Heart right ventricle (tissue), 16 donors: ENCODE measurements around the gene CCDC43. TPM values are rescaled to one million over a fixed set of nuclear protein-coding genes. Genes with fewer than 3 reads are reported as not detected.
"Not testable (repeated sequence)": the region's sequence is repeated elsewhere in the genome, so short reads cannot be mapped to it uniquely, and the experiment has no call there.

Source experiments
- ATAC-seq, 8 donors: fragments of 200-7000 bp; cut with Tn5 transposase; one replicate each; pipeline ENCODE4 v1.9.1; 2020; ENCODE audit warnings: mild to moderate bottlenecking in 8 of 8, moderate library complexity in 8 of 8, moderate number of reproducible peaks in 1 of 8
- DNase-seq, 2 donors: peaks; one replicate each; pipeline ENCODE4 v3.0.0-alpha.2; 2020
- H3K27ac ChIP-seq, 10 donors: fragments of 200-600 bp; sonication (generic) in 2 of 10; one replicate each; pipeline versions ENCODE4 v1.5.0 to v1.8.0; 2020 to 2022; ENCODE audit warnings: mild to moderate bottlenecking in 3 of 10
- H3K27me3 ChIP-seq, 7 donors: fragments of 200-600 bp; one replicate each; pipeline ENCODE4 v1.8.0; 2021 to 2022; ENCODE audit warnings: mild to moderate bottlenecking in 2 of 7
- H3K36me3 ChIP-seq, 9 donors: fragments of 200-600 bp; sonication (generic) in 1 of 9; one replicate each; pipeline versions ENCODE4 v1.5.0 to v1.8.0; 2020 to 2022; ENCODE audit warnings: mild to moderate bottlenecking in 2 of 9
- H3K4me1 ChIP-seq, 9 donors: fragments of 200-600 bp; sonication (generic) in 1 of 9; one replicate each; pipeline versions ENCODE4 v1.5.0 to v1.8.0; 2020 to 2022; ENCODE audit warnings: mild to moderate bottlenecking in 4 of 9
- H3K4me3 ChIP-seq, 10 donors: fragments of 200-600 bp; sonication (generic) in 2 of 10; one replicate each; pipeline versions ENCODE4 v1.5.0 to v1.8.0; 2020 to 2022; ENCODE audit warnings: mild to moderate bottlenecking in 7 of 10, moderate library complexity in 2 of 10
- H3K9me3 ChIP-seq, 11 donors: fragments of 200-600 bp in 10 of 11; sonication (generic) in 2 of 11; one replicate each; pipeline versions ENCODE4 v1.5.0 to v1.8.0; 2013 to 2022; ENCODE audit warnings: mild to moderate bottlenecking in 2 of 11, control low read depth in 1 of 11, moderate library complexity in 1 of 11
- CTCF ChIP-seq, 9 donors: fragments of 200-600 bp; sonication (generic) in 2 of 9; IDR thresholded peaks; one replicate each; pipeline versions ENCODE4 v1.5.0 to v1.8.0; 2021 to 2022; ENCODE audit warnings: antibody characterized with exemption in 9 of 9, mild to moderate bottlenecking in 5 of 9, moderate library complexity in 1 of 9
- WGBS, 2 donors: extraction: QIAGEN DNeasy Blood & Tissue Kit; methylation state at CpG; one replicate each; pipeline ENCODE4 v1.1.7; 2013; ENCODE audit warnings: inconsistent platforms in 1 of 2; 5-methylcytosine and 5-hydroxymethylcytosine counted together
- intact Hi-C, 10 donors: fragments of 100-400 bp; cut with DNase I; formaldehyde crosslinking; loops; one replicate each; pipeline versions ENCODE4 v1.11.1 to v1.14.2; 2022
- polyA plus RNA-seq, 2 donors: library from polyadenylated mRNA; stranded (reverse); fragments of 200-250 nt; gene quantifications; one replicate each; pipeline ENCODE4 v1.2.3, GENCODE V29; 2013
- total RNA-seq, 10 donors: library from RNA; stranded (reverse); fragmentation: NEBNext Ultra II Directional in 3 of 10; extraction: Animal tissue kit (Norgen Biotek cat#: 25700) in 3 of 10; gene quantifications; one replicate each; pipeline versions ENCODE4 v1.2.1 to v1.2.4, GENCODE V29; 2021 to 2023
- donor health status: Arrhythmogenic right ventricular cardiomyopathy.
- donor health status: ischemic (EF 13 %, LVEDD 7.1; RV severe dilation, severe dysfunction).
- donor health status: healthy with polysubstance abuse.
- donor health status: DM: no; HTN: yes; CAD: no.
- donor health status: DM: no; HTN: no; CAD: no.
- donor health status: ischemic (EF 25% LVEDD 6.9; RV normal size, moderate dysfunction).
- donor health status: ischemic (EF 25% LVEDD 5.7; RV mildly dilated, moderate dysfunction).
- donor health status: healthy.
- donor health status: DM: yes; HTN: yes; CAD: no.
- donor health status: Ischemic cardiomyopathy.
- donor health status: ischemic (EF 35%, LVEDD 5.7; RV mildly dilated, moderate dysfunction).
- donor health status: nonischemic (EF 11% LVEDD 7.7; RV severe dilation, severe dysfunction).
- donor health status: DM: yes; HTN: yes; CAD: no.
- donor health status: PGD.
- donor health status: ischemic (EF 29% LVEDD 5.4; RV normal size, mild dysfunction).
- donor health status: nonischemic (EF 23%, LVEDD 6.1; RV moderate dilation, normal function).

The CCDC43 gene
- total and polyA plus RNA-seq, 12 donors = 14.4 to 35.3 (median 28.9) TPM

DNA sequence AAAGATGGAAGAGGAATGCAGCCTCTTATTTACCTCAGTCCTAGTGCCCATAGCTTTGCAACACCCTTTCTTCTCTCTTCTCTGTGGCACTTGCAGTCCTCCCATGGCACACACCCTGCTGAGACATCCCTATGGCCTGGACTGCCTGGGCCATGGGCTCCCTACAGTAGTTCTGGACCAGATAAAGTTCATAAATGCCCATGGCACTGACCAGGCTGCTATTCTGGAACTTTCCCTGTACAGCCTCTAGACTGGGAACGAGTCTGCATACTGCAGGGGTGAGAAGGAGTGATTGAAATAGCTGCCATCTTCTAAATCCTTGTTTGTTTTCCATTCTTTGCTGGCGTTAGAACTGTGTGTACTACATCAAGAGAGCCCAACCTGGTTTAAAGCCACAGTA lies 44.7 kb upstream of the CCDC43 start:
- 78 to 83% methylated on average over 2 of the region's 2 CpGs for WGBS, 2 donors
- no peaks in the 10 kb centered on the region for H3K4me1 ChIP-seq
- TF ChIP-seq CTCF (IDR thresholded peaks at IDR 0.05) = no peak
- peak in 3 of 8 donors; percentile 24 to 67 (median 33) for ATAC-seq
- no peak for DNase-seq
- no peaks in the 10 kb centered on the region for H3K27me3 ChIP-seq
- H3K4me3 ChIP-seq = no peak overlapping the region
- H3K27ac ChIP-seq = no peak overlapping the region
- H3K9me3 ChIP-seq = no peaks in the 10 kb centered on the region
- peaks cover 0 to 58% (median 13%) of the 10 kb centered on the region in 9 donors for H3K36me3 ChIP-seq
- intact Hi-C loops = no loop called here

- Histone ChIP-seq H3K4me1 (no peaks in the 10 kb centered on the region), H3K27me3 (no peaks in the 10 kb centered on the region), H3K27ac (no peak overlapping the region), H3K9me3 (no peaks in the 10 kb centered on the region), H3K4me3 (no peak overlapping the region), H3K36me3 (peaks cover 0 to 57% (median 13%) of the 10 kb centered on the region in 9 donors)
- DNase-seq = no peak
- TF ChIP-seq CTCF (IDR thresholded peaks at IDR 0.05) = peak in 7 of 9 donors; percentile 8 to 50 (median 28)
- peak in 5 of 8 donors; percentile 34 to 76 (median 46) for ATAC-seq
- intact Hi-C loops = no loop called here
- 66 to 70% methylated on average over 5 of the region's 5 CpGs for WGBS, 2 donors
Observed at GRCh38 chr17:44733753-44734152, 44.2 kb upstream of the CCDC43 start.

DNA sequence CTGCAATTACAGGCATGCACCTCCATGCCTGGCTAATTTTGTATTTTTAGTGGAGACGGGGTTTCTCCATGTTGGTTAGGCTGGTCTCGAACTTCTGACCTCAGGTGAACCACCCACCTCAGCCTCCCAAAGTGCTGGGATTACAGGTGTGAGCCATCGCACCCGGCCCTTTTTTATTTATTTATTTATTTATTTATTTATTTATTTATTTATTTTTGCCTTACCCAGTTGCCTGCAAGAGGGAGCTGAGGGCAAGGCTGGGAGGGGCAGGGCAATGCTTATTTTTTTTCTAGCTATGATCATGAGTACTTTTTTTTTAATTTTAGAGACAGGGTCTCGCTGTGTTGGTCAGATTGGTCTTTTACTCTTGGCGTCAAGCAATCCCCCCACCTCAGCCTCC lies 36.5 kb upstream of the CCDC43 start:
- H3K36me3 ChIP-seq = peaks cover 0 to 71% (median 11%) of the 10 kb centered on the region in 9 donors
- H3K27me3 ChIP-seq, ATAC-seq, H3K4me3 ChIP-seq, H3K27ac ChIP-seq, H3K9me3 ChIP-seq, H3K4me1 ChIP-seq, DNase-seq, intact Hi-C loops: not testable (repeated sequence)
- WGBS, 2 donors = 97 to 98% methylated on average over 6 of the region's 6 CpGs

- no peak for TF ChIP-seq CTCF (IDR thresholded peaks at IDR 0.05)
- H3K9me3 ChIP-seq = no peaks in the 10 kb centered on the region
- 87 to 90% methylated on average over 5 of the region's 5 CpGs for WGBS, 2 donors
- ATAC-seq = no peak
- no peaks in the 10 kb centered on the region for H3K4me1 ChIP-seq
- intact Hi-C loops = no loop called here
- no peak overlapping the region for H3K4me3 ChIP-seq
- H3K36me3 ChIP-seq = peaks cover 0 to 53% (median 0%) of the 10 kb centered on the region in 9 donors
- H3K27ac ChIP-seq = no peak overlapping the region
- no peaks in the 10 kb centered on the region for H3K27me3 ChIP-seq
- DNase-seq = no peak
Observed at GRCh38 chr17:44722254-44722653, 32.7 kb upstream of the CCDC43 start.

DNA sequence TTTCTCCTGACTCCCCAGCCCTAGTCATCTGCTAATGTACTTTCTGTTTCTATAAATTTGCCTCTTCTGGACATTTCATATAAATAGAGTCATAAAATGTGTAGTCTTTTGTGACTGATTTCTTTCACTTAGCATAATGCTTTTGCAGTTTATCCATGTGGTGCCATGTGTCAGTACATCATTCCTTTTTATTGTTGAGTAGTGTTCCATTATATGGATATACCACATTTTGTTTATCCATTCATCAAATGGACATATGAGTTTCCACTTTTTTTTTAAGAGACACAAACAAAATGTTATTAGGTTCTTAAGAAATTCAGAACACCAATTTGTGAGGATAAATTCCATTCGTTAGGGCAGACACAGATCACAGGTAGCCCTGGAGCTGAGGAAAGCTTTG lies 29.9 kb upstream of the CCDC43 start:
- H3K27me3 ChIP-seq = no peaks in the 10 kb centered on the region
- H3K9me3 ChIP-seq = no peaks in the 10 kb centered on the region
- no peak for DNase-seq
- no peak overlapping the region for H3K4me3 ChIP-seq
- ATAC-seq = no peak
- 92 to 96% methylated on average over 1 of the region's 1 CpG for WGBS, 2 donors
- no peaks in the 10 kb centered on the region for H3K4me1 ChIP-seq
- intact Hi-C loops = no loop called here
- no peak overlapping the region for H3K27ac ChIP-seq
- peaks cover 0 to 45% (median 0%) of the 10 kb centered on the region in 9 donors for H3K36me3 ChIP-seq
- TF ChIP-seq CTCF (IDR thresholded peaks at IDR 0.05) = no peak
